Heart left ventricle (tissue), 13 donors: ENCODE measurements around the gene WBP1L.

ENCODE experiments used
- CTCF ChIP-seq, 12 donors: fragments of 200-600 bp; sonication (generic) in 4 of 12; IDR thresholded peaks; one replicate each; pipeline versions ENCODE4 v1.5.0 to v1.8.0; 2018 to 2022; ENCODE audit warnings: antibody characterized with exemption in 12 of 12, mild to moderate bottlenecking in 5 of 12
- POLR2A ChIP-seq, 2 donors: fragments of 450-650 bp; IDR thresholded peaks; one replicate each; pipeline ENCODE4 v1.6.1; 2017; ENCODE audit warnings: antibody characterized with exemption in 2 of 2, mild to moderate bottlenecking in 2 of 2, moderate library complexity in 2 of 2
- donor health status: ischemic (EF 13 %, LVEDD 7.1; RV severe dilation, severe dysfunction).
- donor health status: DM: no; HTN: yes; CAD: no.
- donor health status: DM: no; HTN: no; CAD: no.
- donor health status: ischemic (EF 25% LVEDD 6.9; RV normal size, moderate dysfunction).
- donor health status: ischemic (EF 25% LVEDD 5.7; RV mildly dilated, moderate dysfunction).
- donor health status: ischemic (EF 35%, LVEDD 5.7; RV mildly dilated, moderate dysfunction).
- donor health status: nonischemic (EF 11% LVEDD 7.7; RV severe dilation, severe dysfunction).
- donor health status: DM: yes; HTN: yes; CAD: no.
- donor health status: PGD.
- donor health status: ischemic (EF 29% LVEDD 5.4; RV normal size, mild dysfunction).
- donor health status: nonischemic (EF 23%, LVEDD 6.1; RV moderate dilation, normal function).

- TF ChIP-seq POLR2A (IDR thresholded peaks at IDR 0.05): no peak
- TF ChIP-seq CTCF (IDR thresholded peaks at IDR 0.05): no peak
Measured at GRCh38 chr10:102832987-102833386, 89.2 kb downstream of the WBP1L start.
